ENCODE measurements around the gene RYR3.

Gene RYR3

DNA sequence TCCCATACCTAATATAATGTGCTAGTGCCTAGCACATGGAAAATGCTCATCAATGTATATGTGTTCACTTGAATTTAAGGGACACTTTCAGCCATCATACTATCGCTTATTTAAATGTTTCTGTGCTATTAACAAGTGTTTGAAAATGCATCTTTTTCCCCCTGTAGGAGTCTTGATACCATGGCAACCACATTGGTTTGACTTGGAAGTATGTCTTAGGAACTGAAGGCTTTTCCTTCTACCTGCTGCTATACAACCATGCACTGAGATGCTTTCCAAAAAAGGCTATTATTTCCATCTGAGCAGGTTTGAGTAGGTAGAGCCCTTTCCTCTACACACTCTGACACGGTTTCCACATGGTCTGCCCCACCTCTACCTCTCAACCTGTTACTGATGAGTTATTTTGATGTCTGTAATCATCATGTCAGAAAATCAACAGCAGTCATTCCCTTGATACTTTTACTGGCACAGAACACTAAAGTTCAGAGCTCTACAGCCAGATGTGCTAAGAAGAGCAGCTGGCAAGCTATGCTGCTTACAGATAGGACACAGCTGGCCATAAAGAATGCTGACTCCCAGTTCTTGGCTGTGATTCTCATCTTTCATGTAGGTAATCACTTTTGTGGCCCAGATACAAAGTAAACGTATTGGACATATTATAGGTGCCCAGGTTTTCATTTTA lies 59.3 kb downstream of the RYR3 start:
- H3K9me3 ChIP-seq, result no peaks in the 10 kb centered on the region
- H3K4me1 ChIP-seq, result no peaks in the 10 kb centered on the region
- H3K36me3 ChIP-seq, result no peaks in the 10 kb centered on the region
- DNase-seq, result no peak
- TF ChIP-seq, protein P1, sequence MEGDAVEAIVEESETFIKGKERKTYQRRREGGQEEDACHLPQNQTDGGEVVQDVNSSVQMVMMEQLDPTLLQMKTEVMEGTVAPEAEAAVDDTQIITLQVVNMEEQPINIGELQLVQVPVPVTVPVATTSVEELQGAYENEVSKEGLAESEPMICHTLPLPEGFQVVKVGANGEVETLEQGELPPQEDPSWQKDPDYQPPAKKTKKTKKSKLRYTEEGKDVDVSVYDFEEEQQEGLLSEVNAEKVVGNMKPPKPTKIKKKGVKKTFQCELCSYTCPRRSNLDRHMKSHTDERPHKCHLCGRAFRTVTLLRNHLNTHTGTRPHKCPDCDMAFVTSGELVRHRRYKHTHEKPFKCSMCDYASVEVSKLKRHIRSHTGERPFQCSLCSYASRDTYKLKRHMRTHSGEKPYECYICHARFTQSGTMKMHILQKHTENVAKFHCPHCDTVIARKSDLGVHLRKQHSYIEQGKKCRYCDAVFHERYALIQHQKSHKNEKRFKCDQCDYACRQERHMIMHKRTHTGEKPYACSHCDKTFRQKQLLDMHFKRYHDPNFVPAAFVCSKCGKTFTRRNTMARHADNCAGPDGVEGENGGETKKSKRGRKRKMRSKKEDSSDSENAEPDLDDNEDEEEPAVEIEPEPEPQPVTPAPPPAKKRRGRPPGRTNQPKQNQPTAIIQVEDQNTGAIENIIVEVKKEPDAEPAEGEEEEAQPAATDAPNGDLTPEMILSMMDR (IDR thresholded peaks at IDR 0.05; ENCODE audit: low read depth, low read length), result no peak
- no peaks in the 10 kb centered on the region; the same call in 1 of the 2 replicates for H3K27me3 ChIP-seq
- H3K4me3 ChIP-seq (ENCODE audit: low read depth, low read length), result no peak overlapping the region

DNA sequence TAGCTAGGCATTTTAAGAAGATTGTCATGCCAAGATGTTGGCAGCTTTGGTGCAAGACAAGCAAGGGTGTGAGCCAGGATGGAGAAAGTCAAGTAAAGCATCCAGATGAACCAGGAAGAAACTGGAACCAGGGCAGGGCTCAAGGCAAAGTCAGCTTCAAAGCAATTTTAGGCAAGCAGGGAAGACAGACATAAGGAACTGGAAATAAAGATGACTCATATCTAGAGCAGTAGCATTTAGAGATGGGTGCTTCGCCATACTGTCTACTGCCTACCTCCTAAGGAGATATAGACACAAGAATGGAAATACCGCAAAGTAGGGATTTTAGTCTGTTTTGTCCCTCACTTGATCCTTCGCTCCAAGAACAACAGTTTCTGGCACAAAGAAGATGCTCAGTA lies 59.9 kb downstream of the RYR3 start:
- TF ChIP-seq, protein P1 (IDR thresholded peaks at IDR 0.05; ENCODE audit: low read depth, low read length), result no peak
- H3K36me3 ChIP-seq, result no peaks in the 10 kb centered on the region
- no peaks in the 10 kb centered on the region for H3K9me3 ChIP-seq
- no peaks in the 10 kb centered on the region for H3K4me1 ChIP-seq
- no peak for DNase-seq
- H3K27me3 ChIP-seq, result no peaks in the 10 kb centered on the region; the same call in 1 of the 2 replicates
- H3K4me3 ChIP-seq (ENCODE audit: low read depth, low read length), result no peak overlapping the region

DNA sequence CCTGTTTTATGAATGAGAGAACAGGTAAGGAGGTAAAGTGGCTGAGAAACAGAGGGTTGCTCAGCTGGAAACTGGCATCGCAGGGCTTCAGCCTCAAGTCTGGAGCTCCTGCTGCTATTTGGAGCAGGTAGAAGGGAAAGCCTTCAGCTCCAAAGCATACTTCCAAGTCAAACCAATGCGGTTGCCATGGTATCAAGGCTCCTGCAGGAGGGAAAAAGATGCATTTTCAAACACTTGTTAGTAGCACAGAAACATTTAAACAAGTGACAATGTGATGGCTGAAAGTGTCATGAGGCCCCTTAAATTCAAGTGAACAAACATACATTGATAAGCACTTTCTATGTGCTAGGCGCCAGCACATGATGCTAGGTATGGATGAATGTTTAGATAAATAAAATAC lies 60.4 kb downstream of the RYR3 start:
- H3K27me3 ChIP-seq, result no peaks in the 10 kb centered on the region; the same call in 1 of the 2 replicates
- TF ChIP-seq, protein P1 (IDR thresholded peaks at IDR 0.05; ENCODE audit: low read depth, low read length), result no peak
- H3K36me3 ChIP-seq, result no peaks in the 10 kb centered on the region
- H3K9me3 ChIP-seq, result no peaks in the 10 kb centered on the region
- no peaks in the 10 kb centered on the region for H3K4me1 ChIP-seq
- no peak for DNase-seq
- no peak overlapping the region for H3K4me3 ChIP-seq (ENCODE audit: low read depth, low read length)

DNA sequence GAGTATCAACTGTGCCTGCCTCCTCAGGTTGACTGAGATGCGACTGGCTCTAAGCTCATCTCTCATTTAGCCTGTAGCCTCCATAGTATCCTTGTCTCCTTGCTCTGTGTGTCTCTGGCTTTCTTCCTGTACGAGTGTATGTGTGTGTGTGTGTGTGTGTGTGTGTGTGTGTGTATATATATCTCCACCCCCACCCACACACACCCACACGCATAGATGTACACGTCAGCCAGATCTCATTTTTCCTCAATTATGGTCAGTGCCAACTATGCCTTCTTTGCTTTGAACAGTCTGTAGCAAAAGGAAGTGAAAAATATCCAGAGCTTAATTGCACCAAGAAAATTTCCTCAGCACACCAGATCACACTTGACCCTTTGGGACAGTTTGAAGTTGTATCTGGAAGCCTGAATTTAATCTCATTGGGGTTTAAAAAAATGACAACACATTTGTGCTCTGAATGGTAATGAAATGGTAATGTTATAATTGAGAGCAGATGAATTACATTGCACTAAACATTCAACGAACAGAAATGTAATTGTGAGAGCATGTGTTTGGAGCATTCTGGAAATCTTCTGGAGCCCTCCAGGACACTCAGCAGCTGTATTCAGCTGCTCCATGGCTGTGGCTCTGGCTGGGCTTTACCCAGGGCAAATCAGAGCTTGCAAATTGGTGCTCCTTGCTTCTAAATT lies 63.6 kb downstream of the RYR3 start:
- no peaks in the 10 kb centered on the region for H3K36me3 ChIP-seq
- no peak for DNase-seq
- H3K9me3 ChIP-seq, result no peaks in the 10 kb centered on the region
- H3K27me3 ChIP-seq, result no peaks in the 10 kb centered on the region
- H3K4me1 ChIP-seq, result no peaks in the 10 kb centered on the region
- TF ChIP-seq, protein P1 (IDR thresholded peaks at IDR 0.05; ENCODE audit: low read depth, low read length), result no peak
- H3K4me3 ChIP-seq (ENCODE audit: low read depth, low read length), result no peak overlapping the region

DNA sequence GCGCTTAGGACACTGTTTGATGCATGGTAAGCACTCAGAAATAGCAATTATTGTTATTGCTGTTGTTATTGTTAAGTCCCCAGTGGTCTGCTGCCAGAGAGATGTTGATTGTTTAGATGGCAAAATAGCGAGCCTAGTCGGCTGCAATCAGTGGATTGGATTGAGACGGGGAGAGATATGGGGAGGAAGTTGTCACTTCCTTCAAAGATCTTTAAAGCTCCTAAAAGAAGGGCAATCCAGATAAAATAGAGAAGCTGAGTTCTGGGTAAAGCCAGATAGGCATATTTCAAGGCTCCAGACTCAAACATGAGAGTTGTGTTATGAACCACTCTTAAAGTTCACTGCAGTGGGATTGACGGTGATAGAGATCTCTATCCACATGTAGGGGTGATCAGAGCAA lies 64.5 kb downstream of the RYR3 start:
- H3K9me3 ChIP-seq, result no peaks in the 10 kb centered on the region
- H3K27me3 ChIP-seq, result no peaks in the 10 kb centered on the region
- no peaks in the 10 kb centered on the region for H3K36me3 ChIP-seq
- no peak overlapping the region for H3K4me3 ChIP-seq (ENCODE audit: low read depth, low read length)
- no peak for DNase-seq
- no peaks in the 10 kb centered on the region for H3K4me1 ChIP-seq
- TF ChIP-seq, protein P1 (IDR thresholded peaks at IDR 0.05; ENCODE audit: low read depth, low read length), result no peak

DNA sequence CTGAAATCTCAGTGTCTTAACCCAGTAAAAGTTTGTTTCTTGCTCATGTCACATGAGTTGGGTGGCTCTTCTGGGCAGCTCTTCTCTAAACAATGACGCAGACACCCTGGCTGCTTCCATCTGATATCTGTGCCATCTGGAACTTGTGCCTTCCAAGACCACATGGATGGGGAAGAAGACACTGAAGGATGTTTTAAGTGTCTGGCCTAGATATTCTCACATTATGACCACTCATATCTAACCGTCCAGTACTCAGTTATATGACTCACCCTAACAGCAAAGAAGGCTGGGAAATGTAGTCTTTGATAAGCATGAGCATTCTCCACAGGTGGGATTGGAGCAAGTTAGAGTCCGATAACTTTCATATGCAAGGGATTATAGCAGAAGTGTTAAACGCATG lies 66.4 kb downstream of the RYR3 start:
- peaks cover 4% of the 10 kb centered on the region; the same call in 1 of the 2 replicates for H3K27me3 ChIP-seq
- no peak for DNase-seq
- H3K36me3 ChIP-seq, result no peaks in the 10 kb centered on the region
- H3K9me3 ChIP-seq, result no peaks in the 10 kb centered on the region
- no peak overlapping the region for H3K4me3 ChIP-seq (ENCODE audit: low read depth, low read length)
- TF ChIP-seq, protein P1 (IDR thresholded peaks at IDR 0.05; ENCODE audit: low read depth, low read length), result no peak
- no peaks in the 10 kb centered on the region for H3K4me1 ChIP-seq
